GM19239 (cell line): ENCODE measurements around the gene BCAT1.
"Not testable (repeated sequence)": the region's sequence is repeated elsewhere in the genome, so short reads cannot be mapped to it uniquely, and the experiment has no call there.

Experiments used
- DNase-seq: peaks from one replicate; pipeline ENCODE4 v3.0.0; 2011; ENCODE audit warnings: low spot score; ENCODE audit not compliant: insufficient read length
- FAIRE-seq: peaks from 2 replicates; lab custom pipeline; 2011; peaks lifted over from hg19 to GRCh38; lab: Jason Lieb, UNC

Gene BCAT1

GRCh38 chr12:24872211-24872610 lies 76.7 kb downstream of the BCAT1 start:
- FAIRE-seq, result no peak
- DNase-seq, result no peak

GRCh38 chr12:24866139-24866538 lies 82.8 kb downstream of the BCAT1 start:
- DNase-seq, FAIRE-seq: not testable (repeated sequence)

- DNase-seq, result peak; percentile 17
- no peak for FAIRE-seq
Measured at GRCh38 chr12:24864796-24865125, 84.1 kb downstream of the BCAT1 start.

- no peak for DNase-seq
- no peak for FAIRE-seq
Measured at GRCh38 chr12:24861766-24862540, 86.9 kb downstream of the BCAT1 start.

GRCh38 chr12:24860546-24860945 lies 88.4 kb downstream of the BCAT1 start:
- no peak for DNase-seq
- no peak for FAIRE-seq

GRCh38 chr12:24856541-24856940 lies 92.4 kb downstream of the BCAT1 start:
- FAIRE-seq, result no peak
- no peak for DNase-seq

- no peak for DNase-seq
- no peak for FAIRE-seq
Measured at GRCh38 chr12:24854908-24855307, 94.0 kb downstream of the BCAT1 start.

- no peak for FAIRE-seq
- DNase-seq, result no peak
Measured at GRCh38 chr12:24854017-24854416, 94.9 kb downstream of the BCAT1 start.

- FAIRE-seq, result no peak
Measured at GRCh38 chr12:24853588-24853987, 95.3 kb downstream of the BCAT1 start.

GRCh38 chr12:24853094-24853493 lies 95.8 kb downstream of the BCAT1 start:
- FAIRE-seq (no peak), DNase-seq (no peak)

More at GRCh38 chr12:24853588-24853987, 95.3 kb downstream of the BCAT1 start:
- DNase-seq, result no peak

- no peak for FAIRE-seq
- DNase-seq, result no peak
Measured at GRCh38 chr12:24852420-24852819, 96.5 kb downstream of the BCAT1 start.

- DNase-seq, FAIRE-seq: not testable (repeated sequence)
Measured at GRCh38 chr12:24851883-24852282, 97.0 kb downstream of the BCAT1 start.

GRCh38 chr12:24851341-24851740 lies 97.6 kb downstream of the BCAT1 start:
- no peak for DNase-seq
- no peak for FAIRE-seq

- FAIRE-seq, result no peak
Measured at GRCh38 chr12:24850496-24850895, 98.4 kb downstream of the BCAT1 start.

GRCh38 chr12:24848941-24849477 lies 99.9 kb downstream of the BCAT1 start:
- no peak for FAIRE-seq
- no peak for DNase-seq

More at GRCh38 chr12:24850496-24850895, 98.4 kb downstream of the BCAT1 start:
- no peak for DNase-seq

- DNase-seq (no peak), FAIRE-seq (no peak)
Measured at GRCh38 chr12:24846689-24847088, 102.2 kb downstream of the BCAT1 start.

GRCh38 chr12:24845615-24846014 lies 103.3 kb downstream of the BCAT1 start:
- DNase-seq, result no peak
- no peak for FAIRE-seq

- FAIRE-seq (peak; percentile 45), DNase-seq (no peak)
Measured at GRCh38 chr12:24840046-24840800, 108.7 kb downstream of the BCAT1 start.

- FAIRE-seq, result peak; percentile 98
- no peak for DNase-seq
Measured at GRCh38 chr12:24839268-24839791, 109.6 kb downstream of the BCAT1 start.

- FAIRE-seq (no peak), DNase-seq (no peak)
Measured at GRCh38 chr12:24838531-24838950, 110.4 kb downstream of the BCAT1 start.

- DNase-seq, result no peak
- no peak for FAIRE-seq
Measured at GRCh38 chr12:24835377-24835776, 113.5 kb downstream of the BCAT1 start.
